ENCODE results near the gene SLC6A4.

Gene SLC6A4

GRCh38 chr17:30199600-30199999 lies 35.9 kb downstream of the SLC6A4 start:
- Histone ChIP-seq H3K9me3 (replicated peaks; ENCODE audit: low read length) (no peaks in the 10 kb centered on the region), H3K4me2 (ENCODE audit: low read length) (no peak overlapping the region), H3K36me3 (ENCODE audit: insufficient read depth, low read length) (no peaks in the 10 kb centered on the region), H3K4me1 (ENCODE audit: control insufficient read depth, insufficient read depth, low read length) (no peaks in the 10 kb centered on the region), H3K9ac (ENCODE audit: low read depth, low read length) (no peak overlapping the region), H3K27me3 (ENCODE audit: control insufficient read depth, insufficient read depth, low read length) (peaks cover 22% of the 10 kb centered on the region), H3K4me3 (ENCODE audit: low read length) (no peak overlapping the region)

- no peak overlapping the region for H3K4me3 ChIP-seq (ENCODE audit: low read length)
- no peak overlapping the region for H3K4me2 ChIP-seq (ENCODE audit: low read length)
- H3K36me3 ChIP-seq (ENCODE audit: insufficient read depth, low read length): no peaks in the 10 kb centered on the region
- H3K9me3 ChIP-seq (replicated peaks; ENCODE audit: low read length): no peaks in the 10 kb centered on the region
- H3K9ac ChIP-seq (ENCODE audit: low read depth, low read length): no peak overlapping the region
- peaks cover 13% of the 10 kb centered on the region for H3K27me3 ChIP-seq (ENCODE audit: control insufficient read depth, insufficient read depth, low read length)
- no peaks in the 10 kb centered on the region for H3K4me1 ChIP-seq (ENCODE audit: control insufficient read depth, insufficient read depth, low read length)
Observed at GRCh38 chr17:30197416-30197815, 38.1 kb downstream of the SLC6A4 start.

- Histone ChIP-seq H3K27me3 (ENCODE audit: control insufficient read depth, insufficient read depth, low read length) (peaks cover 10% of the 10 kb centered on the region), H3K4me3 (ENCODE audit: low read length) (no peak overlapping the region), H3K4me1 (ENCODE audit: control insufficient read depth, insufficient read depth, low read length) (no peaks in the 10 kb centered on the region), H3K9ac (ENCODE audit: low read depth, low read length) (no peak overlapping the region), H3K36me3 (ENCODE audit: insufficient read depth, low read length) (no peaks in the 10 kb centered on the region), H3K4me2 (ENCODE audit: low read length) (no peak overlapping the region), H3K9me3 (replicated peaks; ENCODE audit: low read length) (no peaks in the 10 kb centered on the region)
Observed at GRCh38 chr17:30196504-30196903, 39.0 kb downstream of the SLC6A4 start.

GRCh38 chr17:30191072-30191471 lies 44.4 kb downstream of the SLC6A4 start:
- Histone ChIP-seq H3K27me3 (ENCODE audit: control insufficient read depth, insufficient read depth, low read length) (peaks cover 12% of the 10 kb centered on the region), H3K9me3 (replicated peaks; ENCODE audit: low read length) (no peaks in the 10 kb centered on the region), H3K36me3 (ENCODE audit: insufficient read depth, low read length) (peaks cover 12% of the 10 kb centered on the region), H3K4me1 (ENCODE audit: control insufficient read depth, insufficient read depth, low read length) (no peaks in the 10 kb centered on the region), H3K9ac (ENCODE audit: low read depth, low read length) (no peak overlapping the region), H3K4me2 (ENCODE audit: low read length) (no peak overlapping the region), H3K4me3 (ENCODE audit: low read length) (no peak overlapping the region)

GRCh38 chr17:30188211-30188939 lies 47.1 kb downstream of the SLC6A4 start:
- H3K4me1 ChIP-seq (ENCODE audit: control insufficient read depth, insufficient read depth, low read length): no peaks in the 10 kb centered on the region
- peaks cover 39% of the 10 kb centered on the region for H3K36me3 ChIP-seq (ENCODE audit: insufficient read depth, low read length)
- H3K9me3 ChIP-seq (replicated peaks; ENCODE audit: low read length): no peaks in the 10 kb centered on the region
- H3K27me3 ChIP-seq (ENCODE audit: control insufficient read depth, insufficient read depth, low read length): peaks cover 8% of the 10 kb centered on the region
- no peak overlapping the region for H3K9ac ChIP-seq (ENCODE audit: low read depth, low read length)
- no peak overlapping the region for H3K4me2 ChIP-seq (ENCODE audit: low read length)
- no peak overlapping the region for H3K4me3 ChIP-seq (ENCODE audit: low read length)

GRCh38 chr17:30187573-30187972 lies 47.9 kb downstream of the SLC6A4 start:
- no peak overlapping the region for H3K4me3 ChIP-seq (ENCODE audit: low read length)
- no peak overlapping the region for H3K9ac ChIP-seq (ENCODE audit: low read depth, low read length)
- peaks cover 44% of the 10 kb centered on the region for H3K36me3 ChIP-seq (ENCODE audit: insufficient read depth, low read length)
- no peaks in the 10 kb centered on the region for H3K4me1 ChIP-seq (ENCODE audit: control insufficient read depth, insufficient read depth, low read length)
- no peak overlapping the region for H3K4me2 ChIP-seq (ENCODE audit: low read length)
- H3K27me3 ChIP-seq (ENCODE audit: control insufficient read depth, insufficient read depth, low read length): peaks cover 4% of the 10 kb centered on the region
- H3K9me3 ChIP-seq (replicated peaks; ENCODE audit: low read length): no peaks in the 10 kb centered on the region

- Histone ChIP-seq H3K9ac (ENCODE audit: low read depth, low read length) (no peak overlapping the region), H3K4me2 (ENCODE audit: low read length) (no peak overlapping the region), H3K4me3 (ENCODE audit: low read length) (no peak overlapping the region), H3K4me1 (ENCODE audit: control insufficient read depth, insufficient read depth, low read length) (no peaks in the 10 kb centered on the region), H3K9me3 (replicated peaks; ENCODE audit: low read length) (no peaks in the 10 kb centered on the region), H3K27me3 (ENCODE audit: control insufficient read depth, insufficient read depth, low read length) (peaks cover 4% of the 10 kb centered on the region), H3K36me3 (ENCODE audit: insufficient read depth, low read length) (peaks cover 48% of the 10 kb centered on the region)
Observed at GRCh38 chr17:30186761-30187160, 48.7 kb downstream of the SLC6A4 start.

GRCh38 chr17:30176855-30177254 lies 58.6 kb downstream of the SLC6A4 start:
- Histone ChIP-seq H3K9me3 (replicated peaks; ENCODE audit: low read length) (no peaks in the 10 kb centered on the region), H3K9ac (ENCODE audit: low read depth, low read length) (no peak overlapping the region), H3K4me2 (ENCODE audit: low read length) (no peak overlapping the region), H3K27me3 (ENCODE audit: control insufficient read depth, insufficient read depth, low read length) (no peaks in the 10 kb centered on the region), H3K4me1 (ENCODE audit: control insufficient read depth, insufficient read depth, low read length) (no peaks in the 10 kb centered on the region), H3K36me3 (ENCODE audit: insufficient read depth, low read length) (peaks cover 51% of the 10 kb centered on the region), H3K4me3 (ENCODE audit: low read length) (no peak overlapping the region)

- no peak overlapping the region for H3K9ac ChIP-seq (ENCODE audit: low read depth, low read length)
- H3K36me3 ChIP-seq (ENCODE audit: insufficient read depth, low read length): peaks cover 36% of the 10 kb centered on the region
- no peak overlapping the region for H3K4me2 ChIP-seq (ENCODE audit: low read length)
- no peak overlapping the region for H3K4me3 ChIP-seq (ENCODE audit: low read length)
- no peaks in the 10 kb centered on the region for H3K27me3 ChIP-seq (ENCODE audit: control insufficient read depth, insufficient read depth, low read length)
- H3K9me3 ChIP-seq (replicated peaks; ENCODE audit: low read length): no peaks in the 10 kb centered on the region
- H3K4me1 ChIP-seq (ENCODE audit: control insufficient read depth, insufficient read depth, low read length): no peaks in the 10 kb centered on the region
Observed at GRCh38 chr17:30174556-30174955, 60.9 kb downstream of the SLC6A4 start.

- Histone ChIP-seq H3K9me3 (replicated peaks; ENCODE audit: low read length) (no peaks in the 10 kb centered on the region), H3K4me3 (ENCODE audit: low read length) (no peak overlapping the region)
Observed at GRCh38 chr17:30173649-30174048, 61.8 kb downstream of the SLC6A4 start.

GRCh38 chr17:30172560-30172959 lies 62.9 kb downstream of the SLC6A4 start:
- Histone ChIP-seq H3K27me3 (ENCODE audit: control insufficient read depth, insufficient read depth, low read length) (no peaks in the 10 kb centered on the region), H3K4me3 (ENCODE audit: low read length) (no peak overlapping the region), H3K36me3 (ENCODE audit: insufficient read depth, low read length) (peaks cover 26% of the 10 kb centered on the region), H3K4me2 (ENCODE audit: low read length) (no peak overlapping the region), H3K4me1 (ENCODE audit: control insufficient read depth, insufficient read depth, low read length) (no peaks in the 10 kb centered on the region), H3K9me3 (replicated peaks; ENCODE audit: low read length) (no peaks in the 10 kb centered on the region), H3K9ac (ENCODE audit: low read depth, low read length) (no peak overlapping the region)

More at GRCh38 chr17:30173649-30174048, 61.8 kb downstream of the SLC6A4 start:
- H3K36me3 ChIP-seq (ENCODE audit: insufficient read depth, low read length): peaks cover 35% of the 10 kb centered on the region
- no peak overlapping the region for H3K9ac ChIP-seq (ENCODE audit: low read depth, low read length)
- H3K27me3 ChIP-seq (ENCODE audit: control insufficient read depth, insufficient read depth, low read length): no peaks in the 10 kb centered on the region
- no peaks in the 10 kb centered on the region for H3K4me1 ChIP-seq (ENCODE audit: control insufficient read depth, insufficient read depth, low read length)
- no peak overlapping the region for H3K4me2 ChIP-seq (ENCODE audit: low read length)

GRCh38 chr17:30170415-30170987 lies 65.0 kb downstream of the SLC6A4 start:
- Histone ChIP-seq H3K9ac (ENCODE audit: low read depth, low read length) (no peak overlapping the region), H3K4me2 (ENCODE audit: low read length) (no peak overlapping the region), H3K36me3 (ENCODE audit: insufficient read depth, low read length) (peaks cover 25% of the 10 kb centered on the region), H3K27me3 (ENCODE audit: control insufficient read depth, insufficient read depth, low read length) (no peaks in the 10 kb centered on the region), H3K4me3 (ENCODE audit: low read length) (no peak overlapping the region), H3K9me3 (replicated peaks; ENCODE audit: low read length) (no peaks in the 10 kb centered on the region), H3K4me1 (ENCODE audit: control insufficient read depth, insufficient read depth, low read length) (no peaks in the 10 kb centered on the region)

All from skeletal muscle satellite cell (primary cell).